GM12873 (cell line): ENCODE results near the gene DENND1B.

Experiments
- TF ChIP-seq, protein P1 (sequence below): IDR thresholded peaks from 2 replicates; pipeline ENCODE4 v1.5.1; 2012; ENCODE audit warnings: low read depth, mild to moderate bottlenecking, moderate library complexity, low read length, control low read depth; ENCODE audit not compliant: insufficient read depth; ENCODE audit errors: missing control alignments

The DENND1B gene

GRCh38 chr1:197775282-197776262 is at the start of gene DENND1B:
Gene DENND1B (minus strand): TSS chr1:197775480. CDS start chr1:197775155, 325 bp downstream.
- TF ChIP-seq, protein P1, sequence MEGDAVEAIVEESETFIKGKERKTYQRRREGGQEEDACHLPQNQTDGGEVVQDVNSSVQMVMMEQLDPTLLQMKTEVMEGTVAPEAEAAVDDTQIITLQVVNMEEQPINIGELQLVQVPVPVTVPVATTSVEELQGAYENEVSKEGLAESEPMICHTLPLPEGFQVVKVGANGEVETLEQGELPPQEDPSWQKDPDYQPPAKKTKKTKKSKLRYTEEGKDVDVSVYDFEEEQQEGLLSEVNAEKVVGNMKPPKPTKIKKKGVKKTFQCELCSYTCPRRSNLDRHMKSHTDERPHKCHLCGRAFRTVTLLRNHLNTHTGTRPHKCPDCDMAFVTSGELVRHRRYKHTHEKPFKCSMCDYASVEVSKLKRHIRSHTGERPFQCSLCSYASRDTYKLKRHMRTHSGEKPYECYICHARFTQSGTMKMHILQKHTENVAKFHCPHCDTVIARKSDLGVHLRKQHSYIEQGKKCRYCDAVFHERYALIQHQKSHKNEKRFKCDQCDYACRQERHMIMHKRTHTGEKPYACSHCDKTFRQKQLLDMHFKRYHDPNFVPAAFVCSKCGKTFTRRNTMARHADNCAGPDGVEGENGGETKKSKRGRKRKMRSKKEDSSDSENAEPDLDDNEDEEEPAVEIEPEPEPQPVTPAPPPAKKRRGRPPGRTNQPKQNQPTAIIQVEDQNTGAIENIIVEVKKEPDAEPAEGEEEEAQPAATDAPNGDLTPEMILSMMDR = peak; percentile 11

- TF ChIP-seq, protein P1 = no peak
These were observed 39.0 kb upstream of the DENND1B start for GRCh38 chr1:197814306-197814705.

DNA sequence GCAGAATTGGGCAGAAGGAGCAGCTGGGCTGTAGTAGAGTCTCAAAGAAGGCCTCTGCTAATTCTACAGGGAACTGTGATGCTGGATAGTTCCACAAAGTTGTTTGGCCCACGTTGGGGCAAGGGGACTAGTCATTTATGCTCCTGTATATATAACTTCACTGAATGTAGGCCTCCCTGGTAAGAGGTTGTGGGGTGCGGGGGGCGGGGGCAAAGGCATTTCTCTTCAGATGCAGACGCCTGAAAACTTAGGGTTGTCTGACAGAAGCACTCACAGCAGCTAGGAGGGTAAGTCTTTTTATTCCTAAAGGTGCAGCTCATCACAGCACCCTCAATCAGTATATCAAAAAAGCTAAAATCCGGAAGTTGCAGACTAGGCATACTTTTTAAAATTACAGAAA is 38.5 kb upstream of the DENND1B start:
- TF ChIP-seq, protein P1 = no peak

GRCh38 chr1:197811769-197812168 is 36.5 kb upstream of the DENND1B start:
- TF ChIP-seq, protein P1 = no peak

- TF ChIP-seq, protein P1 = no peak
These were observed 35.5 kb upstream of the DENND1B start for GRCh38 chr1:197810812-197811211.

- TF ChIP-seq, protein P1 = no peak
These were observed 33.6 kb upstream of the DENND1B start for GRCh38 chr1:197808880-197809279.

DNA sequence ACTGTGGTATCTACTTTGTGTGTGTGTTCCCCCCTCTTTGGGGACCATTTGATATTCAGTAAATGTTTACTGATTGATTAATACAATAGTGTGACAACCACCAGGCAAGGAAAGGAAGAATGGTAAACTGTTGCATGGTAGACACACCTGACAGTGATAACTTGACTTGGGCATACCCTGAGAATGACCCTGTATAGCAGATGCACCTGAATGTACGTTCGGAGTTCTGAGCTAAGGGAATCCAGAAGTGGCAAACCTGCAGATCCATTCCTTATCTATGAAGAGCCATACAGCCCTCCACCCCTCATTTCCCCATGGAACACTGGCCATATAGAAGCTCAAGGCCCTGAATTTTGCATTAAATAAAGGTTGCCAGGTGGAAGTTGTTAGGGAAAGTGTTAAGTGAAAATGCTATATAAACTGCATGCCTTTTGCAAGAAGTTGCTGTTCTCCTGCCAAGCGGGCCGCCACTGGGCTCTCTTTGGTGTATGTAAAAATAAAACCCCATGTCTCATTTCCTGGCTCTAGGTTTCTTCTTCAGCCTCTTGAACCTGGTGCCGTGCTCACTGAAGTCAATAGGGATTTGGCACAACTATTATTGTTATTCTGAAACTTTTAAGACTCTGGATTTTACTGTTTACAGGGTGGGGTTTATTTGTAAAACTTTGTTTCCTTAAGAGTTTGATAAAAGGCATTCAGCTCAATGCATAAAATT is 32.6 kb upstream of the DENND1B start:
- TF ChIP-seq, protein P1 = no peak
